ENCODE results near the gene CYGB. TPM values are rescaled to one million over a fixed set of nuclear protein-coding genes. Genes with fewer than 3 reads are reported as not detected.

CYGB gene
- total RNA-seq, 3 donors from 2014 or later: 5.9 to 37.4 (median 27.2) TPM

GRCh38 chr17:76498876-76499251 lies 38.6 kb downstream of the CYGB start:
- Histone ChIP-seq H3K36me3 (no peaks in the 10 kb centered on the region), H3K4me3 (peak overlapping the region; percentile 49 to 71 (median 67)), H3K9me3 (no peaks in the 10 kb centered on the region), H3K27me3 (no peaks in the 10 kb centered on the region), H3K4me1 (peaks cover 9 to 20% of the 10 kb centered on the region in 2 donors), H3K27ac (peak overlapping the region; percentile 72 to 73)
- TF ChIP-seq POLR2AphosphoS5 (IDR thresholded peaks at IDR 0.05): no peak
- TF ChIP-seq, protein P1, sequence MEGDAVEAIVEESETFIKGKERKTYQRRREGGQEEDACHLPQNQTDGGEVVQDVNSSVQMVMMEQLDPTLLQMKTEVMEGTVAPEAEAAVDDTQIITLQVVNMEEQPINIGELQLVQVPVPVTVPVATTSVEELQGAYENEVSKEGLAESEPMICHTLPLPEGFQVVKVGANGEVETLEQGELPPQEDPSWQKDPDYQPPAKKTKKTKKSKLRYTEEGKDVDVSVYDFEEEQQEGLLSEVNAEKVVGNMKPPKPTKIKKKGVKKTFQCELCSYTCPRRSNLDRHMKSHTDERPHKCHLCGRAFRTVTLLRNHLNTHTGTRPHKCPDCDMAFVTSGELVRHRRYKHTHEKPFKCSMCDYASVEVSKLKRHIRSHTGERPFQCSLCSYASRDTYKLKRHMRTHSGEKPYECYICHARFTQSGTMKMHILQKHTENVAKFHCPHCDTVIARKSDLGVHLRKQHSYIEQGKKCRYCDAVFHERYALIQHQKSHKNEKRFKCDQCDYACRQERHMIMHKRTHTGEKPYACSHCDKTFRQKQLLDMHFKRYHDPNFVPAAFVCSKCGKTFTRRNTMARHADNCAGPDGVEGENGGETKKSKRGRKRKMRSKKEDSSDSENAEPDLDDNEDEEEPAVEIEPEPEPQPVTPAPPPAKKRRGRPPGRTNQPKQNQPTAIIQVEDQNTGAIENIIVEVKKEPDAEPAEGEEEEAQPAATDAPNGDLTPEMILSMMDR (IDR thresholded peaks at IDR 0.05): no peak
- TF ChIP-seq POLR2A (IDR thresholded peaks at IDR 0.05): no peak
- intact Hi-C loops (cut with DNase I; ENCODE audit: low total_unique reads): no loop called here
- DNase-seq (ENCODE audit: low spot score in 2 of 2): no peak

GRCh38 chr17:76497979-76498875 lies 39.3 kb downstream of the CYGB start:
- intact Hi-C loops (cut with DNase I; ENCODE audit: low total_unique reads): no loop called here
- peaks cover 9 to 23% of the 10 kb centered on the region in 2 donors for H3K4me1 ChIP-seq
- no peaks in the 10 kb centered on the region for H3K9me3 ChIP-seq

GRCh38 chr17:76497699-76497978 lies 39.9 kb downstream of the CYGB start:
- no peaks in the 10 kb centered on the region for H3K27me3 ChIP-seq
- H3K9me3 ChIP-seq: no peaks in the 10 kb centered on the region
- intact Hi-C loops (cut with DNase I; ENCODE audit: low total_unique reads): no loop called here
- TF ChIP-seq POLR2A (IDR thresholded peaks at IDR 0.05) (no peak), POLR2AphosphoS5 (IDR thresholded peaks at IDR 0.05) (no peak)
- TF ChIP-seq, protein P1 (IDR thresholded peaks at IDR 0.05): no peak
- peaks cover 9 to 27% of the 10 kb centered on the region in 2 donors for H3K4me1 ChIP-seq
- H3K36me3 ChIP-seq: no peaks in the 10 kb centered on the region
- peak overlapping the region; percentile 10 to 49 (median 29) for H3K4me3 ChIP-seq
- H3K27ac ChIP-seq: peak overlapping the region; percentile 68 to 72
- DNase-seq (ENCODE audit: low spot score in 2 of 2): no peak

More at GRCh38 chr17:76497979-76498875, 39.3 kb downstream of the CYGB start:
- Histone ChIP-seq H3K27ac (peak overlapping the region; percentile 68 to 72), H3K4me3 (peak overlapping the region; percentile 10 to 49 (median 29)), H3K36me3 (no peaks in the 10 kb centered on the region), H3K27me3 (no peaks in the 10 kb centered on the region)
- DNase-seq (ENCODE audit: low spot score in 2 of 2): peak; percentile 65 to 74
- TF ChIP-seq, protein P1 (IDR thresholded peaks at IDR 0.05): no peak
- TF ChIP-seq POLR2A (IDR thresholded peaks at IDR 0.05): no peak
- TF ChIP-seq POLR2AphosphoS5 (IDR thresholded peaks at IDR 0.05): no peak

- no peaks in the 10 kb centered on the region for H3K9me3 ChIP-seq
- H3K27me3 ChIP-seq: no peaks in the 10 kb centered on the region
- no peak overlapping the region for H3K27ac ChIP-seq
- TF ChIP-seq, protein P1 (IDR thresholded peaks at IDR 0.05): no peak
- H3K4me1 ChIP-seq: peaks cover 9 to 27% of the 10 kb centered on the region in 2 donors
- intact Hi-C loops (cut with DNase I; ENCODE audit: low total_unique reads): no loop called here
- no peaks in the 10 kb centered on the region for H3K36me3 ChIP-seq
- no peak for DNase-seq (ENCODE audit: low spot score in 2 of 2)
- H3K4me3 ChIP-seq: no peak overlapping the region
Observed at GRCh38 chr17:76496464-76496863, 41.0 kb downstream of the CYGB start.

DNA sequence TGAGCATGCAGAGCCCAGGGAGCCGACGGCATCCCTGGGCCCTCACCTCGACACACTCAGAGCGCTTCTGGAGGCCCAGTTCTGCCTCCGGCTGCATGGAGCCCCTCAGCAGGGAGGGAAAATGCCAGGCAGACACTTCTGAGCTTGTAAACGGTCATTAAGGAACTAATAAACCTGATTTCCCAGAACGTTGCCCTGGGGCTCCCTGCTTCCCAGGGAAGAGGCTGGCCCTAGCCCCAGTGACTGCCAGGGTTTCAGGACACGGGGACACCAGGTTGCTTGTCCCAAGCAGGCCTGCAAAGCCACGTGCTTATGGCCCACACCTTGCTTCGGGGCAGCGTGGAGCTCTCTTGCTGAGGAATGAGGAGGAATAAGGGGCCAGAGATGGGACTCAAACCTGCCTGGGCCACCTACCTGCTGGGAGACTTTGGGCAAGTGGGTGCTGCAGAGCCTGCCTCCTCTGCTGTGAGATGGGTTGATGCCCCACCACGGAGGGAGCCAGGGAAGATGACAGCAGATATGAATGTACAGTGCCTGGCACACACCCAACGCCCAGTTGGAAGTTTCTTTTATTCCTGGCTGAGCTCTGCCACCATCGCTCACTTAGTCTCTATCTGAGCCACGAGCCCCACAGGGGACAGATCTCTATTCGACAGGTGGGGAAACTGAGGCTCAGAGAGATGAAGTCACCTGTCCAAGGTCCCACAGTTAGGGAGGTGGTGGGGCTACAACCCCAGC lies 41.7 kb downstream of the CYGB start:
- TF ChIP-seq, protein P1 (IDR thresholded peaks at IDR 0.05): no peak
- TF ChIP-seq POLR2AphosphoS5 (IDR thresholded peaks at IDR 0.05) (no peak), POLR2A (IDR thresholded peaks at IDR 0.05) (no peak)
- Histone ChIP-seq H3K9me3 (no peaks in the 10 kb centered on the region), H3K4me1 (peaks cover 9 to 27% of the 10 kb centered on the region in 2 donors), H3K27me3 (no peaks in the 10 kb centered on the region), H3K4me3 (no peak overlapping the region), H3K36me3 (no peaks in the 10 kb centered on the region), H3K27ac (no peak overlapping the region)
- no peak for DNase-seq (ENCODE audit: low spot score in 2 of 2)
- intact Hi-C loops (cut with DNase I; ENCODE audit: low total_unique reads): no loop called here
